Breast epithelium (tissue), 4 donors: ENCODE data around the gene ALMS1. TPM values are rescaled to one million over a fixed set of nuclear protein-coding genes. Genes with fewer than 3 reads are reported as not detected.

Experiments used
- DNase-seq, 2 donors: peaks; one replicate each; pipeline ENCODE4 v3.0.0-alpha.2; 2019; ENCODE audit warnings: low spot score in 2 of 2
- H3K27ac ChIP-seq, 2 donors: fragments of 200-600 bp; sonication (generic) in 1 of 2; one replicate each; pipeline ENCODE4 v1.5.1; 2016 to 2019; ENCODE audit warnings: mild to moderate bottlenecking in 1 of 2
- H3K27me3 ChIP-seq, 2 donors: fragments of 200-600 bp; sonication (generic) in 1 of 2; one replicate each; pipeline versions ENCODE4 v1.5.1 to v1.6.0; 2017 to 2019; ENCODE audit warnings: control low read depth in 1 of 2, mild to moderate bottlenecking in 1 of 2
- H3K36me3 ChIP-seq: fragments of 200-600 bp; one replicate; pipeline ENCODE4 v1.5.1; 2019
- H3K4me1 ChIP-seq, 2 donors: fragments of 200-600 bp; sonication (generic); one replicate each; pipeline ENCODE4 v1.5.1; 2016 to 2019; ENCODE audit warnings: control low read depth in 1 of 2
- H3K4me3 ChIP-seq, 3 donors: fragments of 200-600 bp; sonication (generic); 1 replicate in 2 of 3; 2 replicates in 1 of 3; pipeline ENCODE4 v1.5.1; 2016 to 2019; ENCODE audit warnings: mild to moderate bottlenecking in 3 of 3, moderate library complexity in 2 of 3
- H3K9me3 ChIP-seq, 2 donors: fragments of 200-600 bp; sonication (generic) in 1 of 2; one replicate each; pipeline ENCODE4 v1.5.1; 2016 to 2019; ENCODE audit warnings: control low read depth in 1 of 2
- CTCF ChIP-seq, 3 donors: fragments of 450-650 bp; IDR thresholded peaks; one replicate each; pipeline ENCODE4 v1.5.1; 2016 to 2017; ENCODE audit warnings: antibody characterized with exemption in 3 of 3, mild to moderate bottlenecking in 3 of 3, moderate library complexity in 3 of 3
- POLR2A ChIP-seq: fragments of 450-650 bp; IDR thresholded peaks from one replicate; pipeline ENCODE4 v1.6.1; 2016; ENCODE audit warnings: antibody characterized with exemption, mild to moderate bottlenecking, moderate library complexity
- POLR2AphosphoS5 ChIP-seq, 3 donors: sonication (generic); formaldehyde crosslinking; IDR thresholded peaks; one replicate each; pipeline ENCODE4 v1.6.1; 2017; ENCODE audit warnings: antibody characterized with exemption in 3 of 3
- intact Hi-C: fragments of 100-400 bp; cut with DNase I; formaldehyde crosslinking; loops from one replicate; pipeline ENCODE4 v1.15.1; 2023; ENCODE audit warnings: low total_unique reads
- total RNA-seq, 3 donors: library from RNA; depleted of rRNA; stranded (reverse); fragments of >200 nt; gene quantifications; one replicate each; pipeline ENCODE4 v1.1.0, GENCODE V29; 2016

ALMS1 gene
- total RNA-seq, 3 donors from 2014 or later, result 38.7 to 53.1 (median 40.6) TPM

- TF ChIP-seq POLR2A (no peak), POLR2AphosphoS5 (IDR thresholded peaks at IDR 0.05) (no peak), CTCF (IDR thresholded peaks at IDR 0.05) (no peak)
- H3K27me3 ChIP-seq, result no peaks in the 10 kb centered on the region
- H3K9me3 ChIP-seq, result no peaks in the 10 kb centered on the region
- no peak overlapping the region for H3K4me3 ChIP-seq
- DNase-seq, result no peak
- H3K27ac ChIP-seq, result no peak overlapping the region
- no peaks in the 10 kb centered on the region for H3K36me3 ChIP-seq
- intact Hi-C loops, result loop anchor here (5.0 kb wide), 1 partner anchor 948 kb away; no protein-coding TSS in a partner anchor
- H3K4me1 ChIP-seq, result no peaks in the 10 kb centered on the region
Measured at GRCh38 chr2:73414696-73415095, 29.1 kb downstream of the ALMS1 start.

GRCh38 chr2:73415906-73416305 is 30.3 kb downstream of the ALMS1 start:
- Histone ChIP-seq H3K27ac (no peak overlapping the region), H3K4me1 (no peaks in the 10 kb centered on the region), H3K9me3 (no peaks in the 10 kb centered on the region), H3K27me3 (no peaks in the 10 kb centered on the region), H3K36me3 (no peaks in the 10 kb centered on the region), H3K4me3 (no peak overlapping the region)
- no peak for DNase-seq
- intact Hi-C loops, result loop anchor here (5.0 kb wide), 1 partner anchor 946 kb away; no protein-coding TSS in a partner anchor
- TF ChIP-seq CTCF (IDR thresholded peaks at IDR 0.05), result no peak
- TF ChIP-seq POLR2A, result no peak
- TF ChIP-seq POLR2AphosphoS5 (IDR thresholded peaks at IDR 0.05), result no peak

- DNase-seq, result peak in 1 of 2 donors; percentile 26
- no peaks in the 10 kb centered on the region for H3K36me3 ChIP-seq
- H3K4me1 ChIP-seq, result no peaks in the 10 kb centered on the region
- no peaks in the 10 kb centered on the region for H3K27me3 ChIP-seq
- no peak overlapping the region for H3K4me3 ChIP-seq
- intact Hi-C loops, result loop anchor here (5.0 kb wide), 1 partner anchor 944 kb away; no protein-coding TSS in a partner anchor
- TF ChIP-seq POLR2AphosphoS5 (IDR thresholded peaks at IDR 0.05), result no peak
- no peak for TF ChIP-seq CTCF (IDR thresholded peaks at IDR 0.05)
- TF ChIP-seq POLR2A, result no peak
- no peaks in the 10 kb centered on the region for H3K9me3 ChIP-seq
- no peak overlapping the region for H3K27ac ChIP-seq
Measured at GRCh38 chr2:73418343-73418742, 32.7 kb downstream of the ALMS1 start.

DNA sequence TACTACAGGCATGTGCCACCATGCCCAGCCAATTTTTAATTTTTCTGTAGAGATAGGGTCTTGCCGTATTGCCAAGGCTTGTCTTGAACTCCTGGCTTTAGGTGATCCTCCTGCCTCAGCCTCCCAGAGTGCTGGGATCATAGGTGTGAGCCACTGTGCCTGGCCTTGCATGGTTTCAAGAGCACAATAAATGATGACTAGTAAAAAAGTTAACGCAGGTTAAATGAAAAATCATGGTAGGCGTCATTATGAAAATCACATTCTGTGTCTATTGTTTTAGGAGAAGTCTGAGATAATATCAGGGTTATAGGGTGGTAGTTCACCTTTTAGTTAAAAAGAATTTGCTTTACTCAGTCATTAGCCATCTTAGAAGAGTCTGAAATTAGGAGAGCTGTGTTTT is 38.3 kb downstream of the ALMS1 start:
- Histone ChIP-seq H3K4me1 (no peaks in the 10 kb centered on the region), H3K36me3 (no peaks in the 10 kb centered on the region), H3K9me3 (no peaks in the 10 kb centered on the region), H3K27me3 (no peaks in the 10 kb centered on the region), H3K27ac (no peak overlapping the region), H3K4me3 (no peak overlapping the region)
- intact Hi-C loops, result no loop called here
- TF ChIP-seq POLR2A (no peak), CTCF (IDR thresholded peaks at IDR 0.05) (no peak), POLR2AphosphoS5 (IDR thresholded peaks at IDR 0.05) (no peak)
- DNase-seq, result no peak

DNA sequence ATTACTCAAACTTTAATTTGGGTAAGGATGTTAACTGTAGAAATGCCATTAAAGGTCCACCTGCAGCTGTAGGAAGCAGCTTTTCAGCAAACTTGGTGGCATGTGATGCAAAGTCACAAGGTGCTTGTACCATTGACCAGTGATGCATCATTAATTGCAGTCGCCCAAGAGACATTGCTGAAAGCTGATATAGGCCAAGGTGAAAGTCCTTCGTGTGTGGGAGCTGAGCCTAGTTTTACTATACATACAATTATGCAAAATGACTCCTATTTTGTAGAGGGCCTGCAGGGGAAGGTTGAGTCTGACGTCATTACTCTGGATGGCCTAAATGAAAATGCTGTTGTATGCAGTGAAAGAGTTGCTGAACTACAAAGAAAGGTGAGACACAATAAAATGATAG is 40.5 kb downstream of the ALMS1 start:
- H3K4me1 ChIP-seq, result no peaks in the 10 kb centered on the region
- TF ChIP-seq POLR2AphosphoS5 (IDR thresholded peaks at IDR 0.05) (no peak), CTCF (IDR thresholded peaks at IDR 0.05) (no peak), POLR2A (no peak)
- H3K36me3 ChIP-seq, result no peaks in the 10 kb centered on the region
- no peaks in the 10 kb centered on the region for H3K9me3 ChIP-seq
- H3K4me3 ChIP-seq, result no peak overlapping the region
- no peak overlapping the region for H3K27ac ChIP-seq
- DNase-seq, result no peak
- no peaks in the 10 kb centered on the region for H3K27me3 ChIP-seq
- intact Hi-C loops, result no loop called here
